Peyer's patch (tissue), 4 donors: ENCODE measurements around the gene C6orf163. TPM values are rescaled to one million over a fixed set of nuclear protein-coding genes. Genes with fewer than 3 reads are reported as not detected.
A peak's percentile ranks its signal among the peaks of the same experiment; 100 is the strongest.

Source experiments
- DNase-seq, 3 donors: peaks; one replicate each; pipeline ENCODE4 v3.0.0-alpha.2; 2017 to 2019
- H3K27ac ChIP-seq, 4 donors: fragments of 200-600 bp; sonication (generic); one replicate each; pipeline ENCODE4 v1.5.1; 2016 to 2019
- H3K27me3 ChIP-seq, 2 donors: fragments of 200-600 bp; sonication (generic); one replicate each; pipeline ENCODE4 v1.5.1; 2019
- H3K36me3 ChIP-seq, 3 donors: fragments of 200-600 bp; sonication (generic); one replicate each; pipeline ENCODE4 v1.5.1; 2016 to 2019
- H3K4me1 ChIP-seq, 4 donors: fragments of 200-600 bp; sonication (generic); one replicate each; pipeline ENCODE4 v1.5.1; 2016 to 2019
- H3K4me3 ChIP-seq, 4 donors: fragments of 200-600 bp; sonication (generic); 1 replicate in 3 of 4; 2 replicates in 1 of 4; pipeline ENCODE4 v1.5.1; 2016 to 2019; ENCODE audit warnings: mild to moderate bottlenecking in 1 of 4
- H3K9me3 ChIP-seq, 4 donors: fragments of 200-600 bp; sonication (generic); one replicate each; pipeline ENCODE4 v1.5.1; 2016 to 2019; ENCODE audit warnings: mild to moderate bottlenecking in 1 of 4
- POLR2A ChIP-seq, 2 donors: fragments of 450-650 bp; IDR thresholded peaks; one replicate each; pipeline ENCODE4 v1.5.1; 2017; ENCODE audit warnings: antibody characterized with exemption in 2 of 2, mild to moderate bottlenecking in 2 of 2, moderate library complexity in 2 of 2
- total RNA-seq, 4 donors: library from RNA; depleted of rRNA; stranded (reverse); fragments of >200 nt; gene quantifications; one replicate each; pipeline ENCODE4 v1.1.0, GENCODE V29; 2016
- TF ChIP-seq, protein P1 (sequence below), 6 experiments: fragments of 450-650 bp in 4 of 6; fragments of 200-600 bp in 2 of 6; sonication (generic) in 1 of 6; IDR thresholded peaks; one replicate each; pipeline ENCODE4 v1.5.1; 2017 to 2019; ENCODE audit warnings: antibody characterized with exemption in 6 of 6, mild to moderate bottlenecking in 3 of 6, moderate library complexity in 1 of 6

C6orf163 gene
- total RNA-seq, 4 donors from 2014 or later: 5.4 to 13.2 (median 7.4) TPM

DNA sequence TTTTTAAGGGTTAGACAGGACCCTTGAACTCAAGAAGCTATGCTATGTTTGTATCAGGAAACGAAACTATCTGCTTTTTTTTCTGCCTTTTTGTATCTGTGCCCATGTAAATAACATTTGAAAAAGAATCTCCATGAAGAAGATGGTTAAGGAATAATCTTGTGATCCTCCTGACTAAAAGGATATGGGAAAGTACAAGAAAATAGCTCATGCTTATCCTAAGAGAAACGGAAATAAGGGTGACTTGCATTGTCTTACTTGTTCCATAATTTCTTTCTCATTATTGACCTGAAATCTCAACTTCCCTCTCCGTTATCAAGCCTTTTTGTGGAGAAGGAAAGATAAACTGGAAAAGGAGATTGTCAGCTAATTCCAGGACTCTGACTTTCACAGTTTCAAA lies 57.2 kb downstream of the C6orf163 start:
- Histone ChIP-seq H3K36me3 (no peaks in the 10 kb centered on the region), H3K9me3 (no peaks in the 10 kb centered on the region), H3K4me1 (no peaks in the 10 kb centered on the region), H3K27me3 (no peaks in the 10 kb centered on the region), H3K27ac (no peak overlapping the region), H3K4me3 (no peak overlapping the region)
- DNase-seq: no peak
- TF ChIP-seq, protein P1, sequence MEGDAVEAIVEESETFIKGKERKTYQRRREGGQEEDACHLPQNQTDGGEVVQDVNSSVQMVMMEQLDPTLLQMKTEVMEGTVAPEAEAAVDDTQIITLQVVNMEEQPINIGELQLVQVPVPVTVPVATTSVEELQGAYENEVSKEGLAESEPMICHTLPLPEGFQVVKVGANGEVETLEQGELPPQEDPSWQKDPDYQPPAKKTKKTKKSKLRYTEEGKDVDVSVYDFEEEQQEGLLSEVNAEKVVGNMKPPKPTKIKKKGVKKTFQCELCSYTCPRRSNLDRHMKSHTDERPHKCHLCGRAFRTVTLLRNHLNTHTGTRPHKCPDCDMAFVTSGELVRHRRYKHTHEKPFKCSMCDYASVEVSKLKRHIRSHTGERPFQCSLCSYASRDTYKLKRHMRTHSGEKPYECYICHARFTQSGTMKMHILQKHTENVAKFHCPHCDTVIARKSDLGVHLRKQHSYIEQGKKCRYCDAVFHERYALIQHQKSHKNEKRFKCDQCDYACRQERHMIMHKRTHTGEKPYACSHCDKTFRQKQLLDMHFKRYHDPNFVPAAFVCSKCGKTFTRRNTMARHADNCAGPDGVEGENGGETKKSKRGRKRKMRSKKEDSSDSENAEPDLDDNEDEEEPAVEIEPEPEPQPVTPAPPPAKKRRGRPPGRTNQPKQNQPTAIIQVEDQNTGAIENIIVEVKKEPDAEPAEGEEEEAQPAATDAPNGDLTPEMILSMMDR (IDR thresholded peaks at IDR 0.05): no peak
- TF ChIP-seq POLR2A (IDR thresholded peaks at IDR 0.05): no peak

DNA sequence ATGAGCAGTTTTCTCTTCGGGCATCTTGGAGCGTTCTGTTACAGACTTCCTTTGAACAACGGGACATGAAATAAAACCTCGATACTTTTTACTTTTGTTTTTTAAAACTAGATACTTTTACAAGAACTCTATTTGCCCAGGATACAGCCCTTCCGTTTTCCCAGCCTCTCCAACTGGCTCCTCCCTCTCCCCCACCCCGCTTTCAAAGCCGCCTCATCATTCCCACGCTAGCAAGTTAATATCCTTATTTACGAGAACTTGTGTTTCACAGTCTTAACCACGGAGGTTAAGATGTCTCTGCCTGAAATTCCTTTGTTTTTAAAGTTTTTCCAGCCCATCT lies 62.9 kb downstream of the C6orf163 start:
- H3K27ac ChIP-seq: peak overlapping the region; percentile 56 to 81 (median 71)
- peak overlapping the region; percentile 77 to 96 (median 90) for H3K4me3 ChIP-seq
- no peak for TF ChIP-seq POLR2A (IDR thresholded peaks at IDR 0.05)
- TF ChIP-seq, protein P1 (IDR thresholded peaks at IDR 0.05): no peak
- H3K4me1 ChIP-seq: no peaks in the 10 kb centered on the region
- no peaks in the 10 kb centered on the region for H3K9me3 ChIP-seq
- no peaks in the 10 kb centered on the region for H3K36me3 ChIP-seq
- H3K27me3 ChIP-seq: no peaks in the 10 kb centered on the region
- DNase-seq: no peak

DNA sequence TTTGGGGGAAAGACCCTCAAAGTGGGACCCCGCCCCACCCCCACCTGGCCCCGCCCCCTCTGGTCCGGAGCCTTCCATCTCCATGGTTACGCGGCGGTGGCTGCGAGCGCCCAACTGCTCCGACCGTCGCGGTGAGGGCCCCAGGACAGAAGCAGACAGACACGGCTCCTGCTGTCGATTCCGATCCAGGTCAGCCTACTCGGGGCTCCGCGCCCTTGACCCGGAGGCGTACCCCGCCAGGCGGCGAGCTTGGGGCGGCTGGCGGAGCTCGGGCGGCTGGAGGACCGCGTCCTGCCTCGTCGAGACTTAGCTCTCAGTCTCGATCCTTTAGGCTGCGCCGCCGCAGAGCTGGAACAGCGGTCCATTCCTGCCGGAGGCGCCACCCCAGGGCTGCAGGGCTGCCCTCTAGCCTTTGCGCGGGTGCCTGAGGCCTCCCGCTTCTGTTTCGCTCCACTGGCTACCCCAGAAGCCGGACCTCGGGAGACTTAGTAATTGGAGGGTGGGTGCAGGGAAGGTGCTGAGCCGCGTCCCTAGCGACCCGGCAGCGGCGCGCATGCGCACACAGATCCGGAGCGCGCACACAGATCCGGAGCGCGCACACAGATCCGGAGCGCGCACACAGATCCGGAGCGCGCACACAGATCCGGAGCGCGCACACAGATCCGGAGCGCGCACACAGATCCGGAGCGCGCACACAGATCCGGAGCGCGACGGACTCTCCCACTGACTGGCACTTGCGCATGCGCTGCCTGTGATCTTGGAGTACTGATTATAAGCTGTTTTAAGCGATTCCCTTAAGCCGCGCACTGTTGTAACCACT lies 63.5 kb downstream of the C6orf163 start, which contains the start of gene CFAP206:
Gene CFAP206 (plus strand): TSS at position 72 of the 820 bp plus-strand sequence. CDS start 1,868 bp downstream, outside the sequence.
- peak; percentile 77 to 90 (median 86) for DNase-seq
- TF ChIP-seq POLR2A (IDR thresholded peaks at IDR 0.05): no peak
- TF ChIP-seq, protein P1 (IDR thresholded peaks at IDR 0.05): peak in 2 of 6 experiments; percentile 15 to 27
- Histone ChIP-seq H3K9me3 (no peaks in the 10 kb centered on the region), H3K4me3 (peak within 1 kb of the TSS; percentile 77 to 96 (median 90)), H3K27ac (peak within 1 kb of the TSS; percentile 56 to 81 (median 71)), H3K36me3 (no peaks in the 10 kb centered on the region), H3K4me1 (no peaks in the 10 kb centered on the region), H3K27me3 (no peaks in the 10 kb centered on the region)

DNA sequence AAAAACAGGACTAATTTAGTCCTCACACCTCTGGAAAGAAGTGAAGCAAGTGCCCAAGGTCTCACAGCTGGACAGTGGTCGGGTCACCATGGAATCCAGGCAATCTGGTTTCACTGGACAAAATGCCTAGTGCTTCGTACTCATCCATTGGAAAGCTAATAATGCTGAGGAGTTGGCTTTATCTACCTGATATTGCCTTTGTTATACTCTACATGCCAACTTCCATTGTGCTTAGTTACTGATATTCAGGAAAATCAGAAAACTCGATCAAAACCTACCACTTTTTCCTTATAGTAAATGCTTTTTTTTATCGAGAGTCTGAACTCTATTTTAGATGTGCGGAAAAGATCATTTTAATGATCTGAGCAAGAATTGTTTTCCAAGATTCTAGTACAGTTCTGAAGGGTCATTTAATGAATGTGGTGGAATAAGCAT lies 64.1 kb downstream of the C6orf163 start:
- peak overlapping the region; percentile 39 to 81 (median 54) for H3K27ac ChIP-seq
- no peaks in the 10 kb centered on the region for H3K36me3 ChIP-seq
- no peak for DNase-seq
- H3K4me3 ChIP-seq: peak overlapping the region; percentile 77 to 96 (median 90)
- H3K4me1 ChIP-seq: no peaks in the 10 kb centered on the region
- no peak for TF ChIP-seq POLR2A (IDR thresholded peaks at IDR 0.05)
- TF ChIP-seq, protein P1 (IDR thresholded peaks at IDR 0.05): no peak
- no peaks in the 10 kb centered on the region for H3K9me3 ChIP-seq
- H3K27me3 ChIP-seq: no peaks in the 10 kb centered on the region

Other genes with a start within 250 kb of the C6orf163 start
- gene CGA, start 249.7 kb upstream of the C6orf163 start, total RNA-seq: not detected
- 10 to 100 TPM; 62.5 to 74.7 (median 69.3) TPM for gene ZNF292, start 189.2 kb upstream of the C6orf163 start, total RNA-seq
- 10 to 100 TPM in 3 of 4 donors, 1 to 10 TPM in 1; 6.9 to 23.1 (median 12.7) TPM for gene SMIM8, start 22.2 kb upstream of the C6orf163 start, total RNA-seq
- not detected for gene GJB7, start 15.5 kb upstream of the C6orf163 start, total RNA-seq
- gene CFAP206, start 63.2 kb downstream of the C6orf163 start, total RNA-seq: not detected
- gene SLC35A1, start 128.2 kb downstream of the C6orf163 start, total RNA-seq: 10 to 100 TPM in 3 of 4 donors, 1 to 10 TPM in 1; 3.3 to 20.7 (median 12.4) TPM
- gene RARS2, start 245.2 kb downstream of the C6orf163 start, total RNA-seq: 10 to 100 TPM; 26.4 to 48.5 (median 44.8) TPM
- 10 to 100 TPM; 11.2 to 24.8 (median 16.9) TPM for gene ORC3, start 245.3 kb downstream of the C6orf163 start, total RNA-seq